SJCRH30 (cell line): ENCODE measurements around the gene KIRREL1. TPM values are rescaled to one million over a fixed set of nuclear protein-coding genes. Genes with fewer than 3 reads are reported as not detected.
A peak's percentile ranks its signal among the peaks of the same experiment; 100 is the strongest.
"Not testable (repeated sequence)": the region's sequence is repeated elsewhere in the genome, so short reads cannot be mapped to it uniquely, and the experiment has no call there.

Experiments
- DNase-seq, 2 experiments: peaks; one replicate each; pipeline ENCODE4 v3.0.0-alpha.2; 2015 to 2020
- H3K27ac ChIP-seq: fragments of 250-450 bp; sonication (Bioruptor Pico); 2 replicates; pipeline ENCODE4 v1.5.1; 2020; ENCODE audit warnings: mild to moderate bottlenecking, moderate library complexity
- H3K27me3 ChIP-seq: fragments of 250-450 bp; sonication (Bioruptor Pico); 2 replicates; pipeline ENCODE4 v1.5.1; 2020; ENCODE audit warnings: mild to moderate bottlenecking, moderate library complexity
- H3K36me3 ChIP-seq: fragments of 250-450 bp; sonication (Bioruptor Pico); 2 replicates; pipeline ENCODE4 v1.5.1; 2020; ENCODE audit warnings: mild to moderate bottlenecking, moderate library complexity
- H3K4me1 ChIP-seq: fragments of 250-450 bp; sonication (Bioruptor Pico); 2 replicates; pipeline ENCODE4 v1.5.1; 2020; ENCODE audit warnings: mild to moderate bottlenecking, moderate library complexity
- H3K4me3 ChIP-seq: fragments of 250-450 bp; sonication (Bioruptor Pico); 2 replicates; pipeline ENCODE4 v1.5.1; 2020; ENCODE audit warnings: mild to moderate bottlenecking, moderate library complexity
- H3K9me3 ChIP-seq: fragments of 250-450 bp; sonication (Bioruptor Pico); replicated peaks from 2 replicates; pipeline ENCODE4 v1.5.1; 2020; ENCODE audit warnings: mild to moderate bottlenecking, moderate library complexity
- total RNA-seq: library from RNA; depleted of rRNA; stranded (reverse); fragments of >200 nt; shearing (Covaris generic); gene quantifications from 2 replicates; pipeline ENCODE4 v1.2.3, GENCODE V29; 2014

Gene KIRREL1
- total RNA-seq, 1 experiment from 2014 or later, result 26.3 TPM

DNA sequence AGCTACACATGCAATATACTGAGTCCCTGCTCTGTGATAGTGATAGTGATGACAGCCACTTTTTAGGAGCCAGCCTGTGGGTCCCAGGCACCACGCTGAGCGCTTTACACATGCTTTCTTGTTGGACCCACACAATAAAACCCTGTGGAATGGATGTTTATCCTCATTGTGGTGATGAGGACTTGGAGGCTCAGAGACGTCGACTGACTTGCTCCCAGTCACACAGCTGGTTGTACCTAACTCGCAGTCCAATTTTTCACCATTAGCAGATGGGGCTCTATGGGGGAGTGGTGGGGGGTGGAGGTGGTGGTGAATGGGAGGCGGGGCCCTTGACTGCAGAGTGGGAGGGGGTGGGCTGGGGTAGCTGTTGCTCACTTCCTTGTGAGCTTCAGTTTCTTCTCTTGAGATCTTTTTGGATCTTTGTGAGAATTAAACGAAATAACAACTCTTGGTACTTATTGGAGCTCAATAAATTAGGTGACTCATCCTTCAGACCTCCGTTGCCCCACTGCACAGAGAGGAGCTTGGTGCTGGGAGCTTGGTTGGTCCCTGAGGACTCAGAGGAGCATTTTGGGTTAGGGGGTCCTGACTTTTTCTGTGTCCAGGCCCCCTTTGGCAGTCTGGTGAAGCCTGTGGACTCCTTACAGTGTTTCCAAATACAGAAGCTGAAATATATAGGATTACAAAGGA lies 125.4 kb downstream of the KIRREL1 start:
- H3K4me3 ChIP-seq, result no peak overlapping the region
- no peak for DNase-seq
- H3K4me1 ChIP-seq, result no peaks in the 10 kb centered on the region
- H3K27ac ChIP-seq, result no peak overlapping the region
- H3K27me3 ChIP-seq, result 0 out of 2 replicates have a peak, but pooled peaks cover 3% of the 10 kb centered on the region
- H3K36me3 ChIP-seq, result no peaks in the 10 kb centered on the region
- H3K9me3 ChIP-seq, result no peaks in the 10 kb centered on the region

DNA sequence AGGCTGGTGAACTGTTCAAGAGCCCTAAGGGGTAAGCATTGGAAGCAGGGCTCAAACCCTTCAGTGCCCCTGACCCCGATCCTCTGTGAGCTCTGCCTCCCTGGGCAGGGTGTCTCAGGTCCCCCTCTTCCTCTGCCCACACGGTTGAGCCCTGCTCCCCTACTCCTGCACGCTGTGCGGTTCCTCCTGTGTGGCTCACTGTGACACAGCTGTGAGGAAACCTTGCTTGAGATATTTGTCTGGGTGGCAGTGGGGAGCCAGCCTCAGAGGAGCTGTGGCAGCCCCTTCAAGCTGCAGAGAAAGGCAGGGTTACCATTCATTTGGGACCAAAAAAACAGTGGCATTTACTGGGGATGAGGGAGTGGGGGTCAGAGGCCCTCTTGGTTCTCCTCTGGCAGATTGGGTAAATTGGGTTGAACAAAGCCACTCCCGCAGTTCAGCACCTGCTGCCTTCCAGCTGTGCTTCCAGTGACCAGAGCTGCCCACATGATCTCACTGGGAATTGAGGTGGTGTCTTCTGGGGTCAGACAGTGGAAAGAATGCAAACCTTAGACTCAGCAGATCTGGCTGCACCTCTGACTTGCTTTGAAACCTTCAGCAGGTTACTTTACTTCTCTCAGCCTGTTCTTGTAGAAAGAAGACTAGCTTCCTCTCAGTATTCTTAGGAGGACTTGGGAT lies 126.7 kb downstream of the KIRREL1 start:
- no peaks in the 10 kb centered on the region for H3K9me3 ChIP-seq
- peak in 1 of 2 experiments; percentile 38 for DNase-seq
- H3K27ac ChIP-seq, result no peak overlapping the region
- no peaks in the 10 kb centered on the region for H3K36me3 ChIP-seq
- no peaks in the 10 kb centered on the region for H3K4me1 ChIP-seq
- H3K4me3 ChIP-seq, result no peak overlapping the region
- H3K27me3 ChIP-seq, result no peaks in the 10 kb centered on the region

DNA sequence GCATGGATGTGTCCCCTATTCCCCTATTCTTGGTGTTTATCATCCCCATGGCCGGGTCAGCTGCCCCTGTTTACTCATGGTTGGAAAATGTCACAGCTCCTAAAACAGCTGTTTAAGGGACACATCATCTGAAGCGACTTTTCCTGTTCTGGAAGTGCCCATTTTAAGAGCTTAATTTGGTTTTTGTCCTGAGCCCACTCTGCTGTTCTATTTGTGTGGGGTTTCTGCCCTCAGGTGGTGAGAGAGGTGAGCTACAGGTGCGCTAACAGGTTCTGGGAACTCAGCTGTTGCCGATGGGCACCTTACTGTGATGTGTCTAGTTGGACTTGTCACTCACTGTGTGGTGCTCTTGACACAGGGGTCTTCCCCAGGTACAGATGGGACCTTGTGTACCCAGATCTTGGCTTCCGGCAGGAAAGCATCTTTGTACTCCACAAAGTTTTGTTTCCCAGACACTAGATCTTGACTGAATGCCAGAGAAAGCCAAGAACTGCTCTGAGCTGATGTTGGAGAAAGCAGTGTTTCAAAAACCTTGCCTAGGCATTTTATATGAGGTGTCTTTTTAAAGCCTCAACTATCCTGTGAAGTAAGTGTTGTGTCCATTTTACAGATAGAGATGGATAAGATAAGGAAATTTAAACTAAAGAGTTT lies 128.3 kb downstream of the KIRREL1 start:
- DNase-seq, result peak; percentile 32 to 60

DNA sequence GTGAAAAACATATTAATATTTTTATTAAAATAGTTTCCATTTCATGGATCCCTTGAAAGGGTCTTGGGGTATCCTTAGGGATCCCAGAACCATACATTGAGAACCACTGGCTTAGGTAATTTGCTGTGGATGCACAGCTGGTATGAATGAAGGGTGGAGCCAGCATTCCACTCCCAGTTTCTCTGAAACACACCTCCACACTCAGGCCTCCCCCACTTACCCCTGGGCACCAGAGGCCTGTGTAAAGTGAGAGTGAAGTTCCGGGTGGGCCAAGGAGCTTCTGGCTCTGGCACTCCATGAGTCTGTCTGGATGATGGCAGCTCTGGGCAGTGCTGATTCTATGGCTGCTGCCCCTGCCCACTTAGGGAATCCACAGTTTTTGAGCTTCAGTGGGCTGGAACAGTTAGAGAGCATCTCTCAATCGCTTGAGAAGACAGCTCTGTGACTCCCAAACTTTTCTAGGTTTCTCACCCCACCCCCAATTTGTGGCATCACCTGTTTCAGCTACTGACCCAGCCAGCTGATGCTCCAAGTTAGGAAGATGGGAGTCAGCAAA lies 129.5 kb downstream of the KIRREL1 start:
- H3K4me1 ChIP-seq, result no peaks in the 10 kb centered on the region
- no peaks in the 10 kb centered on the region for H3K9me3 ChIP-seq
- no peak for DNase-seq
- H3K27me3 ChIP-seq, result no peaks in the 10 kb centered on the region
- H3K27ac ChIP-seq, result no peak overlapping the region
- H3K36me3 ChIP-seq, result no peaks in the 10 kb centered on the region
- H3K4me3 ChIP-seq, result no peak overlapping the region

More for the DNA sequence above, 128.3 kb downstream of the KIRREL1 start:
- Histone ChIP-seq H3K36me3 (no peaks in the 10 kb centered on the region), H3K27ac (no peak overlapping the region), H3K9me3 (no peaks in the 10 kb centered on the region), H3K4me3 (no peak overlapping the region), H3K4me1 (no peaks in the 10 kb centered on the region), H3K27me3 (no peaks in the 10 kb centered on the region)

DNA sequence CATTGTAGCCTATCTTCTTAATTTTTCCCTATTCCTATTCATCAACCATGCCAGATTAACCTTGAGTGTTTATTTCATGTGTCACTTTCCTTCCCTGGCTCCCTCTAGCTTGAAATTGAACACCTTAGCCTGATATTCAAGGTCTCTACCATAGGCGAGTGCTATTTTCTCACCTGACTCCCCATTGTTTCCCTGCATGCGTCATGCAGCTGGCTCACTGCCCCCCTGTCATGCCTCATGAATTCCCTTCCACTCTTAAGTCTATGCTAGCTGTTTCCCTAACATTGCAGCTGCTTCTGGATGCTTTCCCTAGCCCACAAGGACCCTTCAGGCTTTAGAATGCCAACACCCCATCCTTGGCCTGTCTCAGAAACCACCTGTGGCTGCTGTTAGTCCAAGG lies 130.6 kb downstream of the KIRREL1 start:
- Histone ChIP-seq H3K4me1 (no peaks in the 10 kb centered on the region), H3K9me3 (no peaks in the 10 kb centered on the region), H3K27me3 (no peaks in the 10 kb centered on the region), H3K27ac (no peak overlapping the region), H3K4me3 (no peak overlapping the region), H3K36me3 (no peaks in the 10 kb centered on the region)
- no peak for DNase-seq

- H3K36me3 ChIP-seq, result no peaks in the 10 kb centered on the region
- no peak overlapping the region for H3K27ac ChIP-seq
- no peaks in the 10 kb centered on the region for H3K9me3 ChIP-seq
- peak; percentile 71 to 91 for DNase-seq
- H3K4me3 ChIP-seq, result no peak overlapping the region
- no peaks in the 10 kb centered on the region for H3K27me3 ChIP-seq
- H3K4me1 ChIP-seq, result no peaks in the 10 kb centered on the region
These were observed 131.6 kb downstream of the KIRREL1 start for GRCh38 chr1:158124999-158125398.

GRCh38 chr1:158126425-158126824 lies 133.0 kb downstream of the KIRREL1 start:
- no peaks in the 10 kb centered on the region for H3K9me3 ChIP-seq
- no peaks in the 10 kb centered on the region for H3K36me3 ChIP-seq
- H3K27ac ChIP-seq, result no peak overlapping the region
- no peaks in the 10 kb centered on the region for H3K27me3 ChIP-seq
- no peaks in the 10 kb centered on the region for H3K4me1 ChIP-seq
- H3K4me3 ChIP-seq, result no peak overlapping the region
- no peak for DNase-seq

DNA sequence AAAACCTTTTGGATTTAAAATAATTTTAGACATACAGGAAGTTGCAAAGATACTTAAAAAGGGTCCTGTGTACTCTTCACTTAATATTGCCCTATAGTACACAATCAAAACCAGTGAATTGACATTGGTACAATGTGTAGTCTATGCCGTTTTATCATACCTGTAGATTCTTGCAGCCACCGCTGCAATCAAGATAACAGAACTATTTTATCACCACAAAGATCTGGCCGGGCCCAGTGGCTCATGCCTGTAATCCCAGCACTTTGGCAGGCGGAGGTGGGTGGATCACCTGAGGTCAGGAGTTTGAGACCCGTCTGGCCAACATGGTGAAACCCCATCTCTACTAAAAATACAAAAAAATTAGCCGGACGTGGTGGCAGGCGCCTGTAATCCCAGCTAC lies 135.1 kb downstream of the KIRREL1 start:
- not testable (repeated sequence) for H3K4me1 ChIP-seq, H3K27me3 ChIP-seq, H3K4me3 ChIP-seq, H3K36me3 ChIP-seq, H3K9me3 ChIP-seq, H3K27ac ChIP-seq, DNase-seq

GRCh38 chr1:158131217-158131616 lies 137.8 kb downstream of the KIRREL1 start:
- DNase-seq, result no peak
- Histone ChIP-seq H3K27me3 (no peaks in the 10 kb centered on the region), H3K9me3 (no peaks in the 10 kb centered on the region)

GRCh38 chr1:158140764-158141192 lies 147.3 kb downstream of the KIRREL1 start:
- H3K9me3 ChIP-seq, result no peaks in the 10 kb centered on the region
- H3K27ac ChIP-seq, result no peak overlapping the region
- DNase-seq, result no peak

More at GRCh38 chr1:158131217-158131616, 137.8 kb downstream of the KIRREL1 start:
- no peak overlapping the region for H3K27ac ChIP-seq
- H3K4me3 ChIP-seq, result no peak overlapping the region
- no peaks in the 10 kb centered on the region for H3K4me1 ChIP-seq
- no peaks in the 10 kb centered on the region for H3K36me3 ChIP-seq

DNA sequence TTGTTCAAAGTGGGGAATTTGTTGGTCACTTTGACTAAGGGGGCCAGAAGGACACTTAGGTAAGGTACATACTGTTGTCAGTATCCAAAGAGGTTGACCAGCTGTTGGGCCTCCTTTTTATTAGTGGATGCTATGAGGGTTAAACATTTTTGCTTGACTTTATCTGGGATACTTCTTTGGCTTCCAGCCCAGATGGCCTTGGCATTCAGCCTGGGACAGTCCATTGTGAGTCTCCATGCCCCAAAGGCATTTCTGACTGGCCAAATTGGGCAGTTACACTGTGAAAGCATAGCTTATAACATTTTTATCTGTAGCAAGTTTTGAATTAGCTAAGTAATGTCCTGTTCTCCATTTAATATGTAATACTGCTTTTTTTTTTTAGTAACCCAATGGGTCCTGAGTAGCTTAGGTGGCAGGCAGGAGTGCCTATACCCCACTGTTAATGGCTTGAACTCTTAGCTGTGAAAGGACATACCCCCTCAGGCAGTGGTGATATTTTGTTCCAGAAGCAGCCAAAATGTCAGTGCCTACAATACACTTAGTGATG lies 151.8 kb downstream of the KIRREL1 start:
- Histone ChIP-seq H3K36me3 (no peaks in the 10 kb centered on the region), H3K27me3 (no peaks in the 10 kb centered on the region), H3K4me3 (no peak overlapping the region), H3K4me1 (no peaks in the 10 kb centered on the region), H3K27ac (no peak overlapping the region), H3K9me3 (no peaks in the 10 kb centered on the region)
- DNase-seq, result peak; percentile 40 to 56

More at GRCh38 chr1:158140764-158141192, 147.3 kb downstream of the KIRREL1 start:
- Histone ChIP-seq H3K4me1 (no peaks in the 10 kb centered on the region), H3K27me3 (no peaks in the 10 kb centered on the region), H3K36me3 (no peaks in the 10 kb centered on the region), H3K4me3 (no peak overlapping the region)

DNA sequence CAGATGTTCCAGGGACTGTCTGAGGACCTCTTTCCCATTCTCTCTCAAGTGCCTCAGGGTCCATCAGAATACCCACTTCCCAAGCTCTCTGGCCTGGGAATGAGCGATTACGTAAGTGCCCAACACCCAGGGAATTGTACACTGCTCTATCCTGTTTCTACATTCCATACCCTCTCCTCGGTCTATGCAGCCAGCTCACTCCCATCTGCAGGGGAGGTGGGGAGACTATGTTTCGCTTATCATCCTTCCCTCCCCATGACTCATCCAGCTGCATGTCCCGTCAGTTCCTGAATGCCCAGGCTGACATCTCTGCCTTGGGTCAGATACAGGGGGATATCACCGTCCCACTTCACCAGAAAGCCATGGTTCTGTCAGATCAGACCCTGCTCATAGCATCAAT lies 152.7 kb downstream of the KIRREL1 start:
- DNase-seq, result no peak
- H3K27me3 ChIP-seq, result no peaks in the 10 kb centered on the region
- no peak overlapping the region for H3K4me3 ChIP-seq
- H3K9me3 ChIP-seq, result no peaks in the 10 kb centered on the region
- H3K36me3 ChIP-seq, result no peaks in the 10 kb centered on the region
- no peak overlapping the region for H3K27ac ChIP-seq
- no peaks in the 10 kb centered on the region for H3K4me1 ChIP-seq

DNA sequence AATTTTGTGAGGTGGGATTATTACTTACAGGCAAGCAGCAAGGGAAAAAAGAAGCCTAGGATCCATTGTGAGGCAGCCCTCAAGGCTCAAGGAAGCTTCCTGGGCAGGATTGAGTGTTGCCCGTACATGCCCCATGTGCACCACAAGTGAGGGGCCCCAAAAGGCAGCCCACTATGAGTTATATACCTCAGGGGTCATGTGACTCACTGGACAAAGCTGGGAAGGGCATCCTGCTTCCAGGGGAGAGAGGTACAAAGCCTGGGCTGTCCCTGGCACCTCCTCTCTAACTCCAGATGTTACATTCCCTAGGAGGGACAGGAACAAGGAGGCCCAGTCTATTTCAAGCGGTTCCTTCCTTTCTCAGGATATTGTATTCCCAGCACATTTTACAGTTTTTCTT lies 153.3 kb downstream of the KIRREL1 start:
- Histone ChIP-seq H3K36me3 (no peaks in the 10 kb centered on the region), H3K27me3 (no peaks in the 10 kb centered on the region), H3K9me3 (no peaks in the 10 kb centered on the region), H3K4me1 (no peaks in the 10 kb centered on the region), H3K4me3 (no peak overlapping the region), H3K27ac (no peak overlapping the region)
- no peak for DNase-seq

DNA sequence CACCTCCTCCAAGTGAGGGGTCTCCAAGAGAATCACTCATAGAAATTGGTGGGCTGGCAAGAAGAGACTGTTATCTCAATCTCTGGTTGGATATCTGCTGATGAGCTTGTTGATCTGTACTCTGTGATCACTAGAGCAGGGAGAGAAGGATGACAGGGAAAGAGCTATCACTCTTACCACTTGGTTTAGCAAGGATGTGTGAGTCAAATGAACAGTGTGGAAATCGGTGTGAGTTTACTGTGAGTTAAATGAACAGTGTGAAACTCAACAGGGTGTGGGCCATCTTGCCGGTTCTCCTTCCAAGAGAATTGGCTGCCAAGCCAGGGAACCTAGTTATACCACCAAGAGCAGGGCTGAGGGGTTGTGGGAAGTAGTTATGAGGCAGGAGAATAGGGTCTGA lies 154.0 kb downstream of the KIRREL1 start:
- no peaks in the 10 kb centered on the region for H3K27me3 ChIP-seq
- no peak overlapping the region for H3K4me3 ChIP-seq
- DNase-seq, result no peak
- no peaks in the 10 kb centered on the region for H3K4me1 ChIP-seq
- no peaks in the 10 kb centered on the region for H3K9me3 ChIP-seq
- no peak overlapping the region for H3K27ac ChIP-seq
- no peaks in the 10 kb centered on the region for H3K36me3 ChIP-seq

DNA sequence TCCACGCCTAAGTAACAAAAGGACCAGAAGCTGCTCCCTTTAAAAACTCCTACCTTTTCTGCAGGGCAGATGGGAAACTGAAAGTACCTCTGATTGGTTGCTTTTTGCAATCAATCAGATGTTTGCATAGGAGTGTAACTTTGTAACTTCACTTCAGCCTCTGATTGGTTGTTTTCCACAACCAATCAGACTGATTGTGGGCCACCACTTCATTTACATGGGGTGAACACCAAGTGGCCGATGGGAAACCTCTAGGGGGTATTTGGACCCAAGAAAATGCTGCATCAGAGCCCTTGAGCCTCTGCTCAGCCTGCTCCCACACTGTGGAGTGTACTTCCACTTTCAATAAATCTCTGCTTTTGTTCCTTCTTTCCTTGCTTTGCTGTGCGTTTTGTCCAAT lies 154.4 kb downstream of the KIRREL1 start:
- H3K36me3 ChIP-seq, result no peaks in the 10 kb centered on the region
- no peaks in the 10 kb centered on the region for H3K9me3 ChIP-seq
- H3K4me3 ChIP-seq, result no peak overlapping the region
- no peaks in the 10 kb centered on the region for H3K4me1 ChIP-seq
- DNase-seq, result no peak
- H3K27me3 ChIP-seq, result no peaks in the 10 kb centered on the region
- H3K27ac ChIP-seq, result no peak overlapping the region
